ENCODE data around the gene FOXS1. TPM values are rescaled to one million over a fixed set of nuclear protein-coding genes. Genes with fewer than 3 reads are reported as not detected.

FOXS1 gene
- polyA plus RNA-seq, 1 of the 3 experiments (the other 2 are of a cell fraction), result 0.99 TPM

GRCh38 chr20:31806564-31807355, 38.6 kb downstream of the FOXS1 start:
- Histone ChIP-seq H3K27me3 (ENCODE audit: insufficient read depth) (no peaks in the 10 kb centered on the region), H3F3A (replicated peaks; ENCODE audit: insufficient read depth) (peaks cover 20% of the 10 kb centered on the region), H3K9ac (no peak overlapping the region), H3K9me2 (no peaks in the 10 kb centered on the region), H4K20me1 (ENCODE audit: insufficient read depth) (no peaks in the 10 kb centered on the region), H2AFZ (ENCODE audit: low read depth) (no peak overlapping the region), H3K79me2 (ENCODE audit: insufficient read depth) (no peaks in the 10 kb centered on the region), H3K4me1 (ENCODE audit: control insufficient read depth in 1 of 2, insufficient read depth in 2 of 2, low read depth in 1 of 2, low read length in 1 of 2) (peaks cover 10 to 12% of the 10 kb centered on the region in 2 experiments; a peak in 3 of 4 replicates), H3K4me3 (ENCODE audit: low read depth in 2 of 2, low read length in 1 of 2) (no peak overlapping the region), H3K36me3 (replicated peaks in 1 of 2; ENCODE audit: control insufficient read depth in 1 of 2, insufficient read depth in 2 of 2, low read length in 1 of 2) (peaks cover 20 to 27% of the 10 kb centered on the region in 2 experiments), H3K27ac (ENCODE audit: low read depth in 2 of 2, low read length in 1 of 2) (no peak overlapping the region), H3K4me2 (no peak overlapping the region), H3K9me3 (no peaks in the 10 kb centered on the region)
- CTCF ChIA-PET, result interaction anchor here (1.0 to 3.6 kb wide), 4 partner anchors 8 to 285 kb away, joined by 3 to 23 read pairs (median 4); no protein-coding TSS in a partner anchor
- WGBS (ENCODE audit: low lambda C conversion rate), result 94% methylated on average over 8 of the region's 8 CpGs
- DNase-seq, result no peak
- POLR2A ChIA-PET, result no interaction called here
- TF ChIP-seq, protein P1, sequence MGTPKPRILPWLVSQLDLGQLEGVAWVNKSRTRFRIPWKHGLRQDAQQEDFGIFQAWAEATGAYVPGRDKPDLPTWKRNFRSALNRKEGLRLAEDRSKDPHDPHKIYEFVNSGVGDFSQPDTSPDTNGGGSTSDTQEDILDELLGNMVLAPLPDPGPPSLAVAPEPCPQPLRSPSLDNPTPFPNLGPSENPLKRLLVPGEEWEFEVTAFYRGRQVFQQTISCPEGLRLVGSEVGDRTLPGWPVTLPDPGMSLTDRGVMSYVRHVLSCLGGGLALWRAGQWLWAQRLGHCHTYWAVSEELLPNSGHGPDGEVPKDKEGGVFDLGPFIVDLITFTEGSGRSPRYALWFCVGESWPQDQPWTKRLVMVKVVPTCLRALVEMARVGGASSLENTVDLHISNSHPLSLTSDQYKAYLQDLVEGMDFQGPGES (IDR thresholded peaks at IDR 0.05; ENCODE audit: low read depth, low read length), result no peak
- TF ChIP-seq, protein P2, sequence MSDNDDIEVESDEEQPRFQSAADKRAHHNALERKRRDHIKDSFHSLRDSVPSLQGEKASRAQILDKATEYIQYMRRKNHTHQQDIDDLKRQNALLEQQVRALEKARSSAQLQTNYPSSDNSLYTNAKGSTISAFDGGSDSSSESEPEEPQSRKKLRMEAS (IDR thresholded peaks at IDR 0.05; ENCODE audit: low read depth), result no peak
- no peak for TF ChIP-seq POLR2AphosphoS5 (IDR thresholded peaks at IDR 0.05; ENCODE audit: low read depth, low read length)
- no peak for TF ChIP-seq SIN3A (IDR thresholded peaks at IDR 0.05; ENCODE audit: borderline replicate concordance, low read depth, low read length)
- TF ChIP-seq, protein P3, sequence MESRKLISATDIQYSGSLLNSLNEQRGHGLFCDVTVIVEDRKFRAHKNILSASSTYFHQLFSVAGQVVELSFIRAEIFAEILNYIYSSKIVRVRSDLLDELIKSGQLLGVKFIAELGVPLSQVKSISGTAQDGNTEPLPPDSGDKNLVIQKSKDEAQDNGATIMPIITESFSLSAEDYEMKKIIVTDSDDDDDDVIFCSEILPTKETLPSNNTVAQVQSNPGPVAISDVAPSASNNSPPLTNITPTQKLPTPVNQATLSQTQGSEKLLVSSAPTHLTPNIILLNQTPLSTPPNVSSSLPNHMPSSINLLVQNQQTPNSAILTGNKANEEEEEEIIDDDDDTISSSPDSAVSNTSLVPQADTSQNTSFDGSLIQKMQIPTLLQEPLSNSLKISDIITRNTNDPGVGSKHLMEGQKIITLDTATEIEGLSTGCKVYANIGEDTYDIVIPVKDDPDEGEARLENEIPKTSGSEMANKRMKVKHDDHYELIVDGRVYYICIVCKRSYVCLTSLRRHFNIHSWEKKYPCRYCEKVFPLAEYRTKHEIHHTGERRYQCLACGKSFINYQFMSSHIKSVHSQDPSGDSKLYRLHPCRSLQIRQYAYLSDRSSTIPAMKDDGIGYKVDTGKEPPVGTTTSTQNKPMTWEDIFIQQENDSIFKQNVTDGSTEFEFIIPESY (IDR thresholded peaks at IDR 0.05; ENCODE audit: borderline replicate concordance, low read depth), result no peak
- TF ChIP-seq ELF1 (IDR thresholded peaks at IDR 0.05), result no peak
- TF ChIP-seq RCOR1 (IDR thresholded peaks at IDR 0.05; ENCODE audit: low read length), result no peak
- no peak for TF ChIP-seq YY1 (IDR thresholded peaks at IDR 0.05; ENCODE audit: low read depth)
- no peak for TF ChIP-seq JUND (IDR thresholded peaks at IDR 0.05)
- TF ChIP-seq, protein P4, sequence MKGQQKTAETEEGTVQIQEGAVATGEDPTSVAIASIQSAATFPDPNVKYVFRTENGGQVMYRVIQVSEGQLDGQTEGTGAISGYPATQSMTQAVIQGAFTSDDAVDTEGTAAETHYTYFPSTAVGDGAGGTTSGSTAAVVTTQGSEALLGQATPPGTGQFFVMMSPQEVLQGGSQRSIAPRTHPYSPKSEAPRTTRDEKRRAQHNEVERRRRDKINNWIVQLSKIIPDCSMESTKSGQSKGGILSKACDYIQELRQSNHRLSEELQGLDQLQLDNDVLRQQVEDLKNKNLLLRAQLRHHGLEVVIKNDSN (IDR thresholded peaks at IDR 0.05; ENCODE audit: borderline replicate concordance, low read depth), result no peak
- TF ChIP-seq EP300 (IDR thresholded peaks at IDR 0.05; ENCODE audit: borderline replicate concordance in 1 of 2, low read depth in 1 of 2, low read length in 1 of 2), result no peak
- no peak for TF ChIP-seq FOXJ3 (CRISPR knock-in tag; IDR thresholded peaks at IDR 0.05)
